Colon (tissue), 2 donors: ENCODE measurements around the gene NARF.
"Not testable (repeated sequence)": the region's sequence is repeated elsewhere in the genome, so short reads cannot be mapped to it uniquely, and the experiment has no call there.

Experiments used
- FAIRE-seq: peaks from 2 replicates; lab custom pipeline; 2012; peaks lifted over from hg19 to GRCh38; lab: Jason Lieb, UNC
- donor health status: control.
- donor health status: control.

NARF gene

DNA sequence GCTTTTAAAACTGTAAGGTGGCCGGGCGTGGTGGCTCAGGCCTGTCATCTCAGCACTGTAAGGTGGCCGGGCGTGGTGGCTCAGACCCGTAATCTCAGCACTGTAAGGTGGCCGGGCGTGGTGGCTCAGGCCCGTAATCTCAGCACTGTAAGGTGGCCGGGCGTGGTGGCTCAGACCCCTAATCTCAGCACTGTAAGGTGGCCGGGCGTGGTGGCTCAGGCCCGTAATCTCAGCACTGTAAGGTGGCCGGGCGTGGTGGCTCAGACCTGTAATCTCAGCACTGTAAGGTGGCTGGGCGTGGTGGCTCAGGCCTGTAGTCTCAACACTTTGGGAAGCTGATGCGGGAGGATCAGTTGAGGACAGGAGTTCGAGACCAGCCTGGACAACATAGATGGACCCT lies 80.5 kb downstream of the NARF start:
- not testable (repeated sequence) for FAIRE-seq
